ENCODE measurements around the gene CAMK2G.

Gene CAMK2G

DNA sequence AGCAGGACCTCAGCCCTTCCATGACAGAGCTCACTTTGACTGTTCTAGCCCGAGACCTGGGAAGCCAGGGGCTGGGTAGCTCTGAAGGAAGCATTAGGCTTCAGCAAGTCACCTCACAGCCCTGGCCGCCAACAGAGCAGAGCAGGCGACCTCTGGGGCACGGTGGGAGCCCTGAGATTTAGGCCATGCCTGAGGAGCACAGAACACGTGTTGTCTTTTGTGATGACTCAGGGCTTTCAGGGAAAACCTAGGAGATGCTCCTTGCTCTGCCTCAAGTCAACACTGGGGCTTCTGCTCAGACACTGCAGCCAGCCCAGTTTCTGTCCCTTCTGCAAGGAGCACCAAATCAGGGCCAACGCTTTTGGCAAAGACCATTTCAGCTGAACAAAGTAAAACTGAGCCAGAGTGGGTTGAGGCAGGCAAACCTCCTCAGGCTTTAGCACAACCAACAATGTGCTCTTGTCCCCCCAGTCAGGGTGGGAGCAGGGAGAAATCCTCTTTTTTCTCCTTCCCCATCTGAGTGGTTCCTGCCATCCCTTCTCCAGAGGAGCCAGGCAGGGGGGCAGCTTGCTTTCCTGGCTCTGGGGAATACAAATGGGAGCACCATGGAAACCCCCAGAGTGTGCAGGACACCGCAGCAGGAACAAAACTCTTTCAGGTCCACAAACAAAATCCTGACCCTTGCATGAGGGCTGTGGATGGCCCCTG is 14.4 kb downstream of the CAMK2G start:
- H3K4me3 ChIP-seq (ENCODE audit: low read length in 2 of 2), result no peak overlapping the region
- no peaks in the 10 kb centered on the region for H3K27me3 ChIP-seq (ENCODE audit: control insufficient read depth in 1 of 2, insufficient read depth in 2 of 2, low read length in 2 of 2)
- H3K9ac ChIP-seq (ENCODE audit: low read length in 2 of 2), result no peak overlapping the region
- H3K36me3 ChIP-seq (ENCODE audit: control insufficient read depth in 2 of 2, insufficient read depth in 2 of 2, low read length in 2 of 2), result peaks cover 33 to 35% of the 10 kb centered on the region in 2 donors
- no peaks in the 10 kb centered on the region for H3K9me3 ChIP-seq (ENCODE audit: control insufficient read depth in 2 of 2, low read length in 2 of 2)
- peaks cover 93% of the 10 kb centered on the region for H3K4me1 ChIP-seq (ENCODE audit: control insufficient read depth, insufficient read depth, low read length)
- H3K27ac ChIP-seq (ENCODE audit: low read length), result peak overlapping the region; percentile 99

DNA sequence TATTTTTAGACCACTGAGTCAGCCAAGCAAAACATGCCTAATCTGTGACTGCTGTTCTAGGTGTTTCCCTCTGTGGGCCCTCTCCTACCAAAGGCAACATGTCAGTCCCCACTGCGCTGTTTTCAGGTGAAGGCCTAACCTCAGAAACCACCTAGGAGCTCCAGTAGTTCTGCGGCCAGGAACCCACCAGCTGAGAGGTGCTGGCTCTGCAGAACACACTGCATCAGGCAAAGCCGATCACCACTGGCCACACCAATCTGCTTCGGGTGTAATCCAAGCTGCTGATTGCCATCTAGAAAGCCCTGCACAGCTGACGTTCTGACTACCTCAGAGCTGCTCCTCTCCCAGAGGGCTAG is 14.9 kb downstream of the CAMK2G start:
- H3K27ac ChIP-seq (ENCODE audit: low read length), result peak overlapping the region; percentile 99
- H3K9ac ChIP-seq (ENCODE audit: low read length in 2 of 2), result no peak overlapping the region
- no peaks in the 10 kb centered on the region for H3K27me3 ChIP-seq (ENCODE audit: control insufficient read depth in 1 of 2, insufficient read depth in 2 of 2, low read length in 2 of 2)
- peaks cover 94% of the 10 kb centered on the region for H3K4me1 ChIP-seq (ENCODE audit: control insufficient read depth, insufficient read depth, low read length)
- no peaks in the 10 kb centered on the region for H3K9me3 ChIP-seq (ENCODE audit: control insufficient read depth in 2 of 2, low read length in 2 of 2)
- peaks cover 33 to 34% of the 10 kb centered on the region in 2 donors for H3K36me3 ChIP-seq (ENCODE audit: control insufficient read depth in 2 of 2, insufficient read depth in 2 of 2, low read length in 2 of 2)
- H3K4me3 ChIP-seq (ENCODE audit: low read length in 2 of 2), result no peak overlapping the region

DNA sequence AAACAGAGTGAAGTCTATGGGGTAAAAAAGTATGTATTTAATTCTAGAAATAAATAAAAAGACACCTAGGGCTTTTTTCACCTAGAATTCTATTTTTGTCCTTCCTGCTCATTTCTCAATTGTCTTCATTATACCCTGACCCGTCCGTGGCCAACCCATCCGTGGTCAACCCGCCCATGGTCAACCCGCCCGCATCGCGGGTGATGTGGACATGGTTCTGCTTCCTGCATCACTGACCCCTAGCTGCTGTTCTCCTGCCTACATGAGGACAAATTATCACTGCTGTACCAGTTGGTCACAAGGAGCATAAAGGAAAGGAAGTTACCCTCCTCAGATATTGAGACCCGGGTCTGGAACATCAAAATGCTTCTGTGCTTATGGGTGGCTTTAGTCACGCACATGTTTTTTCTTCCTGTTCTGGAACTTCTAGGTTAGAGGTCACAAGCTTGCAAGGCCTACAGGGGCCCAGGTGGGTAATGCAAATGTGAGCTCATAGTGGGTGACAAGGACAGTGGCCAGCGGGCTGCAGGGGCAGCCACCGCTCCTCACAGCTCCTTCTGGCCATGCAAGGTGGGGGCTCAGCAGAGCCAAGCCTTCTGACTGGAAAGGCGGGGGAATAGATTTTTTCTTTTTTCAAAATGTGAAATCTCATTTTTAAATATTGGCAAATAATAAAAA is 15.5 kb downstream of the CAMK2G start:
- Histone ChIP-seq H3K27me3 (ENCODE audit: control insufficient read depth in 1 of 2, insufficient read depth in 2 of 2, low read length in 2 of 2) (no peaks in the 10 kb centered on the region), H3K4me3 (ENCODE audit: low read length in 2 of 2) (no peak overlapping the region), H3K9ac (ENCODE audit: low read length in 2 of 2) (no peak overlapping the region), H3K36me3 (ENCODE audit: control insufficient read depth in 2 of 2, insufficient read depth in 2 of 2, low read length in 2 of 2) (peaks cover 32 to 35% of the 10 kb centered on the region in 2 donors), H3K9me3 (ENCODE audit: control insufficient read depth in 2 of 2, low read length in 2 of 2) (no peaks in the 10 kb centered on the region), H3K4me1 (ENCODE audit: control insufficient read depth, insufficient read depth, low read length) (peaks cover 95% of the 10 kb centered on the region), H3K27ac (ENCODE audit: low read length) (peak overlapping the region; percentile 99)

DNA sequence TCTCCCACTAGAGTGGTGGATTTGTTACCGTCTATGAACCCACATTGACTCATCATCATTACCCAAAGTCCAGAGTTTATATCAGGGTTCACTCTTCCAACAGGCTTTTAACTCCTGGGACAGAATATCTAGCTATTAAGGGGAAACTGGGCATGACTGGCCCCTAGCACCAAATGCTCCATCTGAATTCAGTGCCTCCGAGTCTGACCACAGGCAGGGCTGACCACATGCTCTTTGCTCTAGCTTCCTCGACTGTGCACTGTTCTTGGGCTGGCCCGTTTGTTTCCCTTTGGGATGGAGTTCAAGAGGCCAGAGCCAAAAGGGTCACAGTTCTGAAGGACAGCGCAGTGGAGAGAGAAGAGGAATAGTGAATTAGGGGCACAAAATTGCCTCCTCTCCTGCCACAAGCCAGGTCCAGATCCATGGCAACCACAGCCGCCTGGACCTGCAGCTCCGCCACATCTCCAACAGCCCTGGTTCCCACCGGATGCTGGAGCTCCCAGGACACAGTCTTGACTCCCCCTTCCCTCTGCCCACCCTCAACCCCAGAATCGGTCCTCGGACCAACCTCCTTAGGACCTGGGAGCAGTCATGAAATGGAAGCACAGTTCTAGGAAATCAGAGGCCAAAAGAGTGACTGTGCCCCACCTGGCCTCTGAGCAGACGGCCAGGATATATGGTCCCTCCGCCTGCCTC is 16.2 kb downstream of the CAMK2G start:
- no peak overlapping the region for H3K9ac ChIP-seq (ENCODE audit: low read length in 2 of 2)

DNA sequence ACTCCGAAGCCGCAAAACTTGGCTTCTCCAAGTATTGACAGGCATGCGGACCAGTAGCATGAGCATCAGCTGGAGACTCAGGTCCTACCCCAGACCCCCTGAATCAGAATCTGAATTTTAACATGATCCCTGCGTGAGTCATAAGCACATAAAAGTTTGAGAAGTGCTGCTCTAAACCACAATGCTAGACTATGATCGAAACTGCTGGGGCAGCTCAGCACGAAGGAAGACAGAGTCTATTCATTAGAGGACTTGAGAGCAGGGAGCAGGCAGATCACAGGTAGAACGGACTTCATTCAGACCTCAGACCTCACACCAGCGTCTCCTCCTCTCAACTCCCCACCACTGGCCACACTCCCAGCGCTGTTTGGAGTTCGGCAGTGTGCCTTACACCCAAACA is 16.9 kb downstream of the CAMK2G start:
- H3K9ac ChIP-seq (ENCODE audit: low read length in 2 of 2), result peak overlapping the region; percentile 34 to 42
- peaks cover 35 to 40% of the 10 kb centered on the region in 2 donors for H3K36me3 ChIP-seq (ENCODE audit: control insufficient read depth in 2 of 2, insufficient read depth in 2 of 2, low read length in 2 of 2)
- H3K9me3 ChIP-seq (ENCODE audit: control insufficient read depth in 2 of 2, low read length in 2 of 2), result no peaks in the 10 kb centered on the region
- peak overlapping the region in 1 of 2 donors; percentile 35 for H3K4me3 ChIP-seq (ENCODE audit: low read length in 2 of 2)
- peaks cover 95% of the 10 kb centered on the region for H3K4me1 ChIP-seq (ENCODE audit: control insufficient read depth, insufficient read depth, low read length)
- peak overlapping the region; percentile 99 for H3K27ac ChIP-seq (ENCODE audit: low read length)
- no peaks in the 10 kb centered on the region for H3K27me3 ChIP-seq (ENCODE audit: control insufficient read depth in 1 of 2, insufficient read depth in 2 of 2, low read length in 2 of 2)

More for the DNA sequence above, 16.2 kb downstream of the CAMK2G start:
- Histone ChIP-seq H3K4me1 (ENCODE audit: control insufficient read depth, insufficient read depth, low read length) (peaks cover 95% of the 10 kb centered on the region), H3K9me3 (ENCODE audit: control insufficient read depth in 2 of 2, low read length in 2 of 2) (no peaks in the 10 kb centered on the region), H3K36me3 (ENCODE audit: control insufficient read depth in 2 of 2, insufficient read depth in 2 of 2, low read length in 2 of 2) (peaks cover 33 to 37% of the 10 kb centered on the region in 2 donors), H3K27ac (ENCODE audit: low read length) (peak overlapping the region; percentile 99), H3K27me3 (ENCODE audit: control insufficient read depth in 1 of 2, insufficient read depth in 2 of 2, low read length in 2 of 2) (no peaks in the 10 kb centered on the region), H3K4me3 (ENCODE audit: low read length in 2 of 2) (no peak overlapping the region)

DNA sequence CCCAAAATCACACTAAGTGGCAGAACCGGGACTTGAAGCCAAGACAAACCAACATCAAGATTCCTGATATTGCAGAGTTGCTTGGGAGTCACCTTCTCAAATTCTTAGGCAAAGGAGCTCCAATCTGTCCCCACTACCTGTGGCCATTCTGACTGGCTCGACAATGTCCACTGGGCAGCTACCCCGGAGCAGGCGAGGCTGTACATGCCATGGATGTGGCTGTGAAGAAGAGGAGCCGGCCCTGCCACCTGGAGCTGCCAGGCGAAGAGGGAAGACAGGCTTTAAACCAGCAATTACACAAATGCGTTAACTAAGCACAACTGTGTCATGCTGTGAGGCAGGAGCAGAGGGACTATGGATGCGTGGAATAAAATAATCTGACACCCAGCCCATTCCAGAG is 18.1 kb downstream of the CAMK2G start:
- Histone ChIP-seq H3K4me1 (ENCODE audit: control insufficient read depth, insufficient read depth, low read length) (peaks cover 96% of the 10 kb centered on the region), H3K36me3 (ENCODE audit: control insufficient read depth in 2 of 2, insufficient read depth in 2 of 2, low read length in 2 of 2) (peaks cover 32 to 44% of the 10 kb centered on the region in 2 donors), H3K4me3 (ENCODE audit: low read length in 2 of 2) (no peak overlapping the region), H3K27me3 (ENCODE audit: control insufficient read depth in 1 of 2, insufficient read depth in 2 of 2, low read length in 2 of 2) (no peaks in the 10 kb centered on the region), H3K9ac (ENCODE audit: low read length in 2 of 2) (peak overlapping the region in 1 of 2 donors; percentile 13), H3K27ac (ENCODE audit: low read length) (peak overlapping the region; percentile 99), H3K9me3 (ENCODE audit: control insufficient read depth in 2 of 2, low read length in 2 of 2) (no peaks in the 10 kb centered on the region)

DNA sequence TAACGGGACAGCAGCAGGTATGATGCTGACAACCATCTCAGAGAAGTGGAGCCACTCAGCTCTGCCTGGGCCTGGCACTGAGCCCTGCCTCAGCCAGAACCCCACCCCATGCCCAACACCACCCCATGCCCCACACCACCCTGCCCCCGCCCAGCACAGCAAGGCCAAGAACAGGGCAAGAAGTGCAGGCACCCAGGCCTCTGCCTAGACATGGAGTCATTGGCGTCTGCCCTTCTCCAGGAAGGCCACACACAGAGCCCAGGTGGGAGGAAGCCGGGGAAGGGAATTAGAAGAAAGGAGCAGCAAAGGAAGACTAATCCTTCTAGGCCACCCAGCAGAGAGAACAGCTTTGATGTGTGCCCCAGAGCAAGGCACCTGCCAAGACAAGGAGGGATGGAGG is 18.9 kb downstream of the CAMK2G start:
- Histone ChIP-seq H3K4me3 (ENCODE audit: low read length in 2 of 2) (no peak overlapping the region), H3K9ac (ENCODE audit: low read length in 2 of 2) (no peak overlapping the region), H3K36me3 (ENCODE audit: control insufficient read depth in 2 of 2, insufficient read depth in 2 of 2, low read length in 2 of 2) (peaks cover 24 to 42% of the 10 kb centered on the region in 2 donors), H3K4me1 (ENCODE audit: control insufficient read depth, insufficient read depth, low read length) (peaks cover 98% of the 10 kb centered on the region), H3K27ac (ENCODE audit: low read length) (peak overlapping the region; percentile 99), H3K9me3 (ENCODE audit: control insufficient read depth in 2 of 2, low read length in 2 of 2) (no peaks in the 10 kb centered on the region), H3K27me3 (ENCODE audit: control insufficient read depth in 1 of 2, insufficient read depth in 2 of 2, low read length in 2 of 2) (no peaks in the 10 kb centered on the region)

DNA sequence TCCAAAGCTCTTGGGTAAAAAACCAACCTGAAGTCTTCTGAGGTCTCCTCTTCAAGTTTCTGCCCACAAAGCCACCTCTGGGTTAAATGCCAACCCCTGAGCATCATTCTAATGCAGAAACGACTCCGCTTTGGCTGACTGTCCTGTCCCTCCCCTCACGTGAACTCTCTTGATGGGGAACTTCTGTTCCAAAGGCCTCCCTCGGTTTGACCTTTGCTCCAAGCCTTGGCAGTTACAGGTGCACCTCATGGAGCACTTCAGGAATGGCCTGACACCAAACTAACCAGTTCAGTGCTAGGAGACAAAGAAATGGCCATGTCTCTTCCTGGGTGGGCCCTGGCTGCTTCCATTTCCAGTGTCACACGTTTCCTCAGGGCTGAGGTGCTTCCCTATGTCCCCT is 20.0 kb downstream of the CAMK2G start:
- Histone ChIP-seq H3K9me3 (ENCODE audit: control insufficient read depth in 2 of 2, low read length in 2 of 2) (no peaks in the 10 kb centered on the region), H3K27ac (ENCODE audit: low read length) (peak overlapping the region; percentile 99)

DNA sequence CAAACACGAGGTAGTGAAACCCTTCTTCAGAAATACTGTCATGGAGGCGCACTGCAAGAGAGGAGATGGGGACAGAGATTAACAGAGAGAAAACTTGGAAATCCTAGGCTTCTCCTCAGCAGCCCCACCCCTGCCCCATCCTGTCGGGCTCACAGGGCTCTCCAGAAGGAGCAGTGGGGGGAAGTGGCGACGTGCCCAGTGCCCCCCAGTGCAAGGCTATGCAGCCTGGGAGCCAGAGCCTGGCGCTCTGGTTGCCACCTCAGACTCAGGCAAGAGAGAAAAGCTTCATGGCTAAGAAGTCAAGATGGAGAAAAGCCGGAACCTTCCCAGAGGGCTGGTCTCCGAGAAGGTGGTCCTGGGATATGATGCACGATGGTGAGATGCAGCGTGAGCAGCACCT is 21.2 kb downstream of the CAMK2G start:
- no peaks in the 10 kb centered on the region for H3K9me3 ChIP-seq (ENCODE audit: control insufficient read depth in 2 of 2, low read length in 2 of 2)
- H3K36me3 ChIP-seq (ENCODE audit: control insufficient read depth in 2 of 2, insufficient read depth in 2 of 2, low read length in 2 of 2), result peaks cover 15 to 34% of the 10 kb centered on the region in 2 donors
- H3K27me3 ChIP-seq (ENCODE audit: control insufficient read depth in 1 of 2, insufficient read depth in 2 of 2, low read length in 2 of 2), result no peaks in the 10 kb centered on the region
- peak overlapping the region in 1 of 2 donors; percentile 8 for H3K4me3 ChIP-seq (ENCODE audit: low read length in 2 of 2)
- peak overlapping the region in 1 of 2 donors; percentile 47 for H3K9ac ChIP-seq (ENCODE audit: low read length in 2 of 2)
- H3K4me1 ChIP-seq (ENCODE audit: control insufficient read depth, insufficient read depth, low read length), result peaks cover 95% of the 10 kb centered on the region
- H3K27ac ChIP-seq (ENCODE audit: low read length), result peak overlapping the region; percentile 99

More for the DNA sequence above, 20.0 kb downstream of the CAMK2G start:
- Histone ChIP-seq H3K9ac (ENCODE audit: low read length in 2 of 2) (peak overlapping the region in 1 of 2 donors; percentile 29), H3K36me3 (ENCODE audit: control insufficient read depth in 2 of 2, insufficient read depth in 2 of 2, low read length in 2 of 2) (peaks cover 13 to 33% of the 10 kb centered on the region in 2 donors), H3K27me3 (ENCODE audit: control insufficient read depth in 1 of 2, insufficient read depth in 2 of 2, low read length in 2 of 2) (no peaks in the 10 kb centered on the region), H3K4me1 (ENCODE audit: control insufficient read depth, insufficient read depth, low read length) (peaks cover 98% of the 10 kb centered on the region), H3K4me3 (ENCODE audit: low read length in 2 of 2) (no peak overlapping the region)

DNA sequence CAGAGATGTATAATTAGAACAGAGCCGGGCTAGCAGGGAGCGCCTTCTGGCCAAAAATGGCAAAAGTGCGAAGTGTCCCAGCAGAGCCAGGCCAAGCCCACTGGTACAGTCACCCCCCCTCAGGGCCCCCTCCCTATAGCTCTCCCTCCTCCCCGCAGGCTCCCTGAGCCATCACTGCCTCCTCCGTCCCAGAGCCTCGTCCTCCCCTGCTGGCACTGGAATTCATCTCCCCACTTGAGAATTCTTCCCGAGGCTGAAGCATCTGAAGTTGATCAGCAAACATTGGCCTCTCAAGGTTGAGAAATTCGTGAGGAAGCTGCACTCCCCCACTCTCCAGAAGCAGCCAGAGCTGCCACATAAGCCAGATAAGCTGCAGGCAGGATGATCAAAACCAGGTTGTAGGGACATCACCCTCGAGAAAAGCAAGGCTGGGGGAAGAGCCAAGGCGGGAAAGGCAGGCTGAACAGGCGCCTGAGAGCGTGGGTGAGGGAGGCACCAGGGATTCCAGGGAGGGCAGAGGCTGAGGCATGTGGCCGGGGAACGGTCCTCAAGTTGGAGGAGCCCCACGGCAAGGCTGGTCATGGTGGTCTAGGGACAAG is 23.4 kb downstream of the CAMK2G start:
- peaks cover 73% of the 10 kb centered on the region for H3K4me1 ChIP-seq (ENCODE audit: control insufficient read depth, insufficient read depth, low read length)

More for the DNA sequence above, 23.4 kb downstream of the CAMK2G start:
- no peaks in the 10 kb centered on the region for H3K27me3 ChIP-seq (ENCODE audit: control insufficient read depth in 1 of 2, insufficient read depth in 2 of 2, low read length in 2 of 2)
- no peaks in the 10 kb centered on the region for H3K9me3 ChIP-seq (ENCODE audit: control insufficient read depth in 2 of 2, low read length in 2 of 2)
- peaks cover 37 to 50% of the 10 kb centered on the region in 2 donors for H3K36me3 ChIP-seq (ENCODE audit: control insufficient read depth in 2 of 2, insufficient read depth in 2 of 2, low read length in 2 of 2)
- peak overlapping the region; percentile 99 for H3K27ac ChIP-seq (ENCODE audit: low read length)
- peak overlapping the region; percentile 71 to 86 for H3K9ac ChIP-seq (ENCODE audit: low read length in 2 of 2)
- H3K4me3 ChIP-seq (ENCODE audit: low read length in 2 of 2), result peak overlapping the region in 1 of 2 donors; percentile 55

Data from stomach smooth muscle (tissue), 2 donors.